ENCODE measurements around the gene CABYR.

DNA sequence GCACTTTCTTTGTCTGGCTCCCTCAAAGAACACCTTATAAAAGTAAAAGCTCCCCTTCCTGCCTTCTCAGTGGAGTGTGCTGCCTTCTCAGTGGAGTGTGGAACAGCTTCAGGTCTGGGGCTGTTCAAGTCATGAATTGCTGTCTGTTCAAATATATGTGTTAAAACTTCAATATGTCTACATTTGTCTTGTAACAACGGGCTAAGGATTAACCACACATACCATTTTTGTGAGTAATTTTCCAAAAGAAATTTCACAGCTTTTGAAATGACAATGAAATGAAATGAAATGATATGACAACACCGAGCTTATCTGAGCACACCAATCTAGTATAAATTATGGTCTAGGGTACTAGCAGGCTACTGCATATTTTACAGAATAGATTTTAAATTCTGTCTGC lies 42.9 kb downstream of the CABYR start:
- TF ChIP-seq, protein P1, sequence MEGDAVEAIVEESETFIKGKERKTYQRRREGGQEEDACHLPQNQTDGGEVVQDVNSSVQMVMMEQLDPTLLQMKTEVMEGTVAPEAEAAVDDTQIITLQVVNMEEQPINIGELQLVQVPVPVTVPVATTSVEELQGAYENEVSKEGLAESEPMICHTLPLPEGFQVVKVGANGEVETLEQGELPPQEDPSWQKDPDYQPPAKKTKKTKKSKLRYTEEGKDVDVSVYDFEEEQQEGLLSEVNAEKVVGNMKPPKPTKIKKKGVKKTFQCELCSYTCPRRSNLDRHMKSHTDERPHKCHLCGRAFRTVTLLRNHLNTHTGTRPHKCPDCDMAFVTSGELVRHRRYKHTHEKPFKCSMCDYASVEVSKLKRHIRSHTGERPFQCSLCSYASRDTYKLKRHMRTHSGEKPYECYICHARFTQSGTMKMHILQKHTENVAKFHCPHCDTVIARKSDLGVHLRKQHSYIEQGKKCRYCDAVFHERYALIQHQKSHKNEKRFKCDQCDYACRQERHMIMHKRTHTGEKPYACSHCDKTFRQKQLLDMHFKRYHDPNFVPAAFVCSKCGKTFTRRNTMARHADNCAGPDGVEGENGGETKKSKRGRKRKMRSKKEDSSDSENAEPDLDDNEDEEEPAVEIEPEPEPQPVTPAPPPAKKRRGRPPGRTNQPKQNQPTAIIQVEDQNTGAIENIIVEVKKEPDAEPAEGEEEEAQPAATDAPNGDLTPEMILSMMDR (IDR thresholded peaks at IDR 0.05): no peak
- TF ChIP-seq POLR2AphosphoS5 (IDR thresholded peaks at IDR 0.05): no peak
